ENCODE measurements around the gene FAM217A.

- TF ChIP-seq CTCF (IDR thresholded peaks at IDR 0.05) (no peak), POLR2A (IDR thresholded peaks at IDR 0.05) (no peak)
Measured at GRCh38 chr6:4112366-4112765, 33.4 kb upstream of the FAM217A start.

Measured in sigmoid colon (tissue), 3 donors.